Measurements from ENCODE around the gene FAIM2. TPM values are rescaled to one million over a fixed set of nuclear protein-coding genes. Genes with fewer than 3 reads are reported as not detected.

Gene FAIM2
- total RNA-seq, 1 donor from 2014 or later = 0.18 TPM

DNA sequence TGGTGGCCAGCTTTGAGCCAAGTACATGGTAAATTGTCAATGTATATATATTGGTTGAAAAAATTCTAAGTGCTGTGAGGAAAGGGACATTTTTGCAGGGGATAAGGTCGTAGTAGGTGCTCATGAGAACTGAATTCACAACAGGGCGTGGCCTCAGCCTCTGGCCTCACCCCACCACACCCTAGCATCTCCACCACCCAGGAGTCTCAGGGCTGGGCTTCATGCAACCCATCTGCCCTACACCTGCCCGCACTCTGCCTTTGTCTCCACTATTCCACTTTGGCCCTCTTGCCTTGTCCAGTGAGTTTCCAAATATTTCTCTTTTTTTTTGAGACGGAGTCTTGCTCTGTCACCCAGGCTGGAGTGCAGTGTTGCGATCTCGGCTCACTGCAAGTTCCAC lies 24.8 kb upstream of the FAIM2 start:
- H3K9me3 Mint-ChIP-seq (ENCODE audit: unreplicated experiment) = no peaks in the 10 kb centered on the region
- no peak overlapping the region for H2AFZ ChIP-seq (ENCODE audit: low read depth, low read length)
- H3K36me3 ChIP-seq (ENCODE audit: insufficient read depth, low read length) = no peaks in the 10 kb centered on the region
- H3K27ac Mint-ChIP-seq (ENCODE audit: unreplicated experiment) = no peak overlapping the region
- H3K79me2 ChIP-seq (ENCODE audit: insufficient read depth, low read length) = no peaks in the 10 kb centered on the region
- no peaks in the 10 kb centered on the region for H3K4me1 ChIP-seq (ENCODE audit: insufficient read depth, low read length)
- no peak overlapping the region for H3K9ac ChIP-seq (ENCODE audit: low read length)
- peaks cover 23% of the 10 kb centered on the region for H3K4me1 Mint-ChIP-seq (ENCODE audit: low read depth, unreplicated experiment)
- H3K27me3 Mint-ChIP-seq (ENCODE audit: low read depth, unreplicated experiment) = peaks cover 9% of the 10 kb centered on the region
- H3K27me3 ChIP-seq (ENCODE audit: insufficient read depth, low read length) = no peaks in the 10 kb centered on the region
- DNase-seq (ENCODE audit: low read depth) (no peak), FAIRE-seq (no peak)
- H3K4me3 ChIP-seq (ENCODE audit: insufficient read depth, low read depth, low read length) = no peak overlapping the region
- H4K20me1 ChIP-seq (ENCODE audit: insufficient read depth, low read length) = no peaks in the 10 kb centered on the region
- no peaks in the 10 kb centered on the region for H3K36me3 Mint-ChIP-seq (ENCODE audit: low read depth, unreplicated experiment)
- no peak overlapping the region for H3K27ac ChIP-seq (ENCODE audit: low read depth, low read length)
- H3K4me3 Mint-ChIP-seq (ENCODE audit: unreplicated experiment) = no peak overlapping the region
- H3K4me2 ChIP-seq (ENCODE audit: low read length) = no peak overlapping the region
- TF ChIP-seq, protein P1, sequence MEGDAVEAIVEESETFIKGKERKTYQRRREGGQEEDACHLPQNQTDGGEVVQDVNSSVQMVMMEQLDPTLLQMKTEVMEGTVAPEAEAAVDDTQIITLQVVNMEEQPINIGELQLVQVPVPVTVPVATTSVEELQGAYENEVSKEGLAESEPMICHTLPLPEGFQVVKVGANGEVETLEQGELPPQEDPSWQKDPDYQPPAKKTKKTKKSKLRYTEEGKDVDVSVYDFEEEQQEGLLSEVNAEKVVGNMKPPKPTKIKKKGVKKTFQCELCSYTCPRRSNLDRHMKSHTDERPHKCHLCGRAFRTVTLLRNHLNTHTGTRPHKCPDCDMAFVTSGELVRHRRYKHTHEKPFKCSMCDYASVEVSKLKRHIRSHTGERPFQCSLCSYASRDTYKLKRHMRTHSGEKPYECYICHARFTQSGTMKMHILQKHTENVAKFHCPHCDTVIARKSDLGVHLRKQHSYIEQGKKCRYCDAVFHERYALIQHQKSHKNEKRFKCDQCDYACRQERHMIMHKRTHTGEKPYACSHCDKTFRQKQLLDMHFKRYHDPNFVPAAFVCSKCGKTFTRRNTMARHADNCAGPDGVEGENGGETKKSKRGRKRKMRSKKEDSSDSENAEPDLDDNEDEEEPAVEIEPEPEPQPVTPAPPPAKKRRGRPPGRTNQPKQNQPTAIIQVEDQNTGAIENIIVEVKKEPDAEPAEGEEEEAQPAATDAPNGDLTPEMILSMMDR (IDR thresholded peaks at IDR 0.05; ENCODE audit: insufficient read depth, low read depth, low read length) = no peak
- TF ChIP-seq EZH2 (IDR thresholded peaks at IDR 0.05; ENCODE audit: insufficient read depth, low read length) = no peak
- H3K9me3 ChIP-seq (ENCODE audit: insufficient read depth, low read depth, low read length) = no peaks in the 10 kb centered on the region

DNA sequence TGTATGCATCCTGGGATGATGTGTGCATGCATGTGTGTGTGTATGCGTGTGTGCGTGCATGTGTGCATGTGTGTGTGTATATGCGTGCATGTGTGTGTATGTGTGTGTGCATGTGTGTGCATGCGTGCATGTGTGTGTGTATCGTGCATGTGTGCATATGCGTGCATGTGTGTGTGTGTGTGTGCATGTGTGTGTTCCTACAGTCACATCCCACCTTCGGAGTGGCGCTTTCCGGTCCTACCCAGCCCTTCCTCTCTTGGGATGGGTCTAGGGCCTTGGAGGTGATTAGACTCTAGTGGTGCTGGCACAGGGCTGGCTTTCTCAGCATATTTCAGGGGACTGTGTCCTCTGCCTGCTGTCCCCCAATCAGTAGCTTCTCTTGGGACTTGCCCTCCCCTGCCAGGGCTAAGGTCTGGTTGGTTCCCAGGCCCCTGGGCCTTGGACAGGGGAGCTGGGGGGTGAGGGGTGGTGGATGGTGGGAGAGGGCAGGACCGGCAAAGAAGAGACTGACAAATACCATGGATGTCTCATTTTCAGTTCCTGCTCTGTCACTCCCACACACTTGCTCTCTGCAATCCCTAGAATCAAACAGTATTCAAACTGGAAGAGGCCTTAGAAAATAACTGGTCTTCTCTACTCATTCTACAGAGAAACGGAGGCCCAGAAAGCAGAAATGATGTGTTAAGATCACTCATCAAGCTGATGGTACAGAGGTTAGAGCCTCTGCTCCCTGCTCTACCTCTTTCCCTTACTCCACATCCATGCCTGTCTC lies 21.9 kb upstream of the FAIM2 start:
- Mint-ChIP-seq H3K27me3 (ENCODE audit: low read depth, unreplicated experiment) (peaks cover 24% of the 10 kb centered on the region), H3K4me1 (ENCODE audit: low read depth, unreplicated experiment) (peaks cover 22% of the 10 kb centered on the region), H3K4me3 (ENCODE audit: unreplicated experiment) (no peak overlapping the region), H3K9me3 (ENCODE audit: unreplicated experiment) (no peaks in the 10 kb centered on the region), H3K27ac (ENCODE audit: unreplicated experiment) (no peak overlapping the region), H3K36me3 (ENCODE audit: low read depth, unreplicated experiment) (peaks cover 2% of the 10 kb centered on the region)
- no peak overlapping the region for H3K27ac ChIP-seq (ENCODE audit: low read depth, low read length)
- H3K4me1 ChIP-seq (ENCODE audit: insufficient read depth, low read length) = peaks cover 2% of the 10 kb centered on the region
- no peaks in the 10 kb centered on the region for H3K79me2 ChIP-seq (ENCODE audit: insufficient read depth, low read length)
- no peak for DNase-seq (ENCODE audit: low read depth)
- no peak for TF ChIP-seq EZH2 (IDR thresholded peaks at IDR 0.05; ENCODE audit: insufficient read depth, low read length)
- TF ChIP-seq, protein P1 (IDR thresholded peaks at IDR 0.05; ENCODE audit: insufficient read depth, low read depth, low read length) = no peak
- no peak overlapping the region for H3K9ac ChIP-seq (ENCODE audit: low read length)
- H3K4me3 ChIP-seq (ENCODE audit: insufficient read depth, low read depth, low read length) = no peak overlapping the region
- H4K20me1 ChIP-seq (ENCODE audit: insufficient read depth, low read length) = no peaks in the 10 kb centered on the region
- H3K27me3 ChIP-seq (ENCODE audit: insufficient read depth, low read length) = no peaks in the 10 kb centered on the region
- no peak for FAIRE-seq
- no peaks in the 10 kb centered on the region for H3K9me3 ChIP-seq (ENCODE audit: insufficient read depth, low read depth, low read length)
- no peak overlapping the region for H3K4me2 ChIP-seq (ENCODE audit: low read length)
- no peaks in the 10 kb centered on the region for H3K36me3 ChIP-seq (ENCODE audit: insufficient read depth, low read length)
- H2AFZ ChIP-seq (ENCODE audit: low read depth, low read length) = no peak overlapping the region

DNA sequence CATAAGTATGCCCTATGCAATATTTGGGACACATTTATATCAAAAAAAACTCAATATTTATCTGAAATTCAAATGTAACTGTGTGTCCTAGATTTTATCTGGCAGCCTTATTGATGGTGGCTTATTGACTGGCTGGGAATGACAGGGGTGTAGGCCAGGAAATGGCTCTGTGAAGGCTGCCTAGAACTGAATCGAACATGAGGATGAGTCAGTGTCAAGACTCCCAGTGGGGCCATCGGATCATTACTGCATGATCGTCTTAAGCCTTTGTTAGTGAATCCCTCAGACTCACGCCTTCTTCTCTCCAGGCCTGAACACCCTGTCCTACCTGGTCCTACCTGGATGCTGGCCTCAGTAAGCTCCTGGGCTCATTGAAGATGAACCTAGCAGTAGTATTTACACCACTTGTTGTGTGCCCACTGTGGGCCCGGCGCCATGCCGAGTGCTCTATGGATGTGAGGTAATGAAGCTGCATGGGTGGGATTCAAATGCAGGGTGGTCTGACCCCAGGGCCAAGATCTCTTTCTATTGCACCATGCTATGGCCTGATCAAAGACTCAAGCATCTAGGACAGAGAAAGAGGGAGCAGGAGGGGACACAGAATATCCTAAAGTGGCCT lies 21.0 kb upstream of the FAIM2 start:
- Mint-ChIP-seq H3K4me1 (ENCODE audit: low read depth, unreplicated experiment) (peaks cover 16% of the 10 kb centered on the region), H3K27me3 (ENCODE audit: low read depth, unreplicated experiment) (peaks cover 26% of the 10 kb centered on the region), H3K36me3 (ENCODE audit: low read depth, unreplicated experiment) (peaks cover 2% of the 10 kb centered on the region), H3K9me3 (ENCODE audit: unreplicated experiment) (no peaks in the 10 kb centered on the region), H3K27ac (ENCODE audit: unreplicated experiment) (no peak overlapping the region), H3K4me3 (ENCODE audit: unreplicated experiment) (no peak overlapping the region)
- no peak overlapping the region for H3K9ac ChIP-seq (ENCODE audit: low read length)
- H2AFZ ChIP-seq (ENCODE audit: low read depth, low read length) = no peak overlapping the region
- no peak overlapping the region for H3K27ac ChIP-seq (ENCODE audit: low read depth, low read length)
- no peaks in the 10 kb centered on the region for H3K79me2 ChIP-seq (ENCODE audit: insufficient read depth, low read length)
- no peaks in the 10 kb centered on the region for H4K20me1 ChIP-seq (ENCODE audit: insufficient read depth, low read length)
- H3K4me3 ChIP-seq (ENCODE audit: insufficient read depth, low read depth, low read length) = no peak overlapping the region
- H3K4me2 ChIP-seq (ENCODE audit: low read length) = no peak overlapping the region
- peaks cover 5% of the 10 kb centered on the region for H3K4me1 ChIP-seq (ENCODE audit: insufficient read depth, low read length)
- no peaks in the 10 kb centered on the region for H3K27me3 ChIP-seq (ENCODE audit: insufficient read depth, low read length)
- no peak for DNase-seq (ENCODE audit: low read depth)
- H3K36me3 ChIP-seq (ENCODE audit: insufficient read depth, low read length) = no peaks in the 10 kb centered on the region
- no peak for TF ChIP-seq EZH2 (IDR thresholded peaks at IDR 0.05; ENCODE audit: insufficient read depth, low read length)
- TF ChIP-seq, protein P1 (IDR thresholded peaks at IDR 0.05; ENCODE audit: insufficient read depth, low read depth, low read length) = no peak
- no peaks in the 10 kb centered on the region for H3K9me3 ChIP-seq (ENCODE audit: insufficient read depth, low read depth, low read length)
- no peak for FAIRE-seq
